ENCODE measurements around the gene KCNH2. TPM values are rescaled to one million over a fixed set of nuclear protein-coding genes. Genes with fewer than 3 reads are reported as not detected.

KCNH2 gene
- total and polyA plus RNA-seq, 10 of the 15 experiments (the other 5 are each of a cell fraction or from before 2014, with no cell fraction given): 0.04 to 0.24 (median 0.17) TPM; not detected in 6

DNA sequence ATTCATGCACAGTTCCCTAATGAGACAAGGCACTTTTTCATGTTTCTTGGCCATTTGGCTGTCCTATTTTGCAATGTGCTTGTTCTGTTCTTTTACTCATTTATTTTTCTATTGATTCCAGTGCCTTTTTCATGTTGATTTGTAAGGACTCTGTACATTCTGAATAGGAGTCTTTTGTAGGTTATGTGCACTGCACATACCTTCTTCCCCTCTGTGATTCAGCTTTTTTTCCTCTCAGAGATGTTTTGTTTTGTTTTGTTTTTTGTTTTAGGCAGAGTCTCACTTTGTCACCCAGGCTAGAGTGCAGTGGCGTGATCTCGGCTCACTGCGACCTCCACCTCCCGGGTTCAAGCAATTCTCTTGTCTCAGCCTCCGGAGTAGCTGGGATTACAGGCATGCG lies 59.7 kb downstream of the KCNH2 start:
- H4K20me1 ChIP-seq (ENCODE audit: control insufficient read depth, insufficient read depth): no peaks in the 10 kb centered on the region
- H3K79me2 ChIP-seq (ENCODE audit: control insufficient read depth, insufficient read depth, low read length): no peaks in the 10 kb centered on the region
- TF ChIP-seq, protein P1, sequence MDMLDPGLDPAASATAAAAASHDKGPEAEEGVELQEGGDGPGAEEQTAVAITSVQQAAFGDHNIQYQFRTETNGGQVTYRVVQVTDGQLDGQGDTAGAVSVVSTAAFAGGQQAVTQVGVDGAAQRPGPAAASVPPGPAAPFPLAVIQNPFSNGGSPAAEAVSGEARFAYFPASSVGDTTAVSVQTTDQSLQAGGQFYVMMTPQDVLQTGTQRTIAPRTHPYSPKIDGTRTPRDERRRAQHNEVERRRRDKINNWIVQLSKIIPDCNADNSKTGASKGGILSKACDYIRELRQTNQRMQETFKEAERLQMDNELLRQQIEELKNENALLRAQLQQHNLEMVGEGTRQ (IDR thresholded peaks at IDR 0.05; ENCODE audit: borderline replicate concordance, low read depth, low read length): no peak
- TF ChIP-seq KLF5 (IDR thresholded peaks at IDR 0.05; ENCODE audit: partially characterized antibody): no peak
- SMC1A ChIA-PET (ENCODE audit: uncharacterized antibody, unreplicated experiment): no interaction called here
- no peak overlapping the region for H3K9ac ChIP-seq (ENCODE audit: control insufficient read depth, insufficient read depth, low read length)
- no peak overlapping the region for H3K4me2 ChIP-seq (ENCODE audit: control insufficient read depth, insufficient read depth)
- in situ Hi-C loops (cut with MboI): no loop called here
- no peak overlapping the region for H3K27ac ChIP-seq (ENCODE audit: control insufficient read depth, insufficient read depth)
- no peak overlapping the region for H3K4me3 ChIP-seq
- no peaks in the 10 kb centered on the region for H3K4me1 ChIP-seq (ENCODE audit: control insufficient read depth, insufficient read depth, low read length)
- ATAC-seq: no peak
- FAIRE-seq: no peak
- no peaks in the 10 kb centered on the region for H3K36me3 ChIP-seq (ENCODE audit: control insufficient read depth in 2 of 2, insufficient read depth in 2 of 2, low read length in 1 of 2)
- H2AFZ ChIP-seq (ENCODE audit: control insufficient read depth, low read depth, low read length): no peak overlapping the region
- no peak for DNase-seq (ENCODE audit: low read depth, low spot score)
- CTCF ChIA-PET: interaction anchor here (2.1 kb wide), 1 partner anchor 20 kb away, joined by 7 read pairs; no protein-coding TSS in a partner anchor
- intact Hi-C loops (cut with micrococcal nuclease; ENCODE audit: unreplicated experiment): no loop called here
- 38% methylated on average over 6 of the region's 6 CpGs for WGBS (ENCODE audit: insufficient coverage, insufficient replicate concordance, low lambda C conversion rate, missing lambda C conversion rate)
- POLR2A ChIA-PET: interaction anchor here (0.5 kb wide), 1 partner anchor 243 kb away, joined by 3 read pairs; no protein-coding TSS in a partner anchor
- no peaks in the 10 kb centered on the region; a peak in 2 of 4 replicates for H3K27me3 ChIP-seq (replicated peaks in 1 of 2; ENCODE audit: control insufficient read depth in 2 of 2, insufficient read depth in 2 of 2, low read length in 1 of 2)
- no peaks in the 10 kb centered on the region for H3K9me3 ChIP-seq (replicated peaks; ENCODE audit: control insufficient read depth, insufficient read depth, low read length)
- BruUV-seq (replicated peaks): no TSS peak
- RAD21 ChIA-PET (ENCODE audit: unreplicated experiment): no interaction called here

DNA sequence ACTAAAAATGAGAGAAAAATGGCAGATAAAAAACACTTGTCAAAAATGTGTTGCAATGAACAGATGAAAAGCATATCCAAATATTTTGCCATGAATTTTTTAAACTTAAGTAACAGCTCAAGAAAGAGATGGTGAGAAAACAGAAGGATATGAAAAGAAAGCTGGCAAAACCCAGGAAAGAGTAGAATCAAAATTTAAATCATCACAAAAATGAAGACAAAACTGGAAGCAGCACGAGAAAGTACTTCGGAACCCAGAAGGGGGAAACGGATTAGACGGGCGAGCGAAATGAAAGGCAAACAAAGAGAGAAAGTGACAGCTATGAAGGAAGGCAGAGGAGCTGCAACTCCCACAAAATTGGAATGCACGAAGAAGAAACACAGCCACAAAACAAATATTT lies 60.2 kb downstream of the KCNH2 start:
- no peaks in the 10 kb centered on the region for H4K20me1 ChIP-seq (ENCODE audit: control insufficient read depth, insufficient read depth)
- H3K27me3 ChIP-seq (replicated peaks in 1 of 2; ENCODE audit: control insufficient read depth in 2 of 2, insufficient read depth in 2 of 2, low read length in 1 of 2): no peaks in the 10 kb centered on the region; a peak in 2 of 4 replicates
- ChIA-PET RAD21 (ENCODE audit: unreplicated experiment) (no interaction called here), CTCF (no interaction called here), SMC1A (ENCODE audit: uncharacterized antibody, unreplicated experiment) (interaction anchor here (0.6 kb wide), 1 partner anchor 548 kb away, joined by 3 read pairs; no protein-coding TSS in a partner anchor), POLR2A (no interaction called here)
- no peak overlapping the region for H2AFZ ChIP-seq (ENCODE audit: control insufficient read depth, low read depth, low read length)
- H3K9me3 ChIP-seq (replicated peaks; ENCODE audit: control insufficient read depth, insufficient read depth, low read length): no peaks in the 10 kb centered on the region
- H3K4me1 ChIP-seq (ENCODE audit: control insufficient read depth, insufficient read depth, low read length): no peaks in the 10 kb centered on the region
- no peaks in the 10 kb centered on the region for H3K79me2 ChIP-seq (ENCODE audit: control insufficient read depth, insufficient read depth, low read length)
- 68% methylated on average over 7 of the region's 7 CpGs for WGBS (ENCODE audit: insufficient coverage, insufficient replicate concordance, low lambda C conversion rate, missing lambda C conversion rate)
- H3K9ac ChIP-seq (ENCODE audit: control insufficient read depth, insufficient read depth, low read length): no peak overlapping the region
- no peak overlapping the region for H3K27ac ChIP-seq (ENCODE audit: control insufficient read depth, insufficient read depth)
- BruUV-seq (replicated peaks): no TSS peak
- no peaks in the 10 kb centered on the region for H3K36me3 ChIP-seq (ENCODE audit: control insufficient read depth in 2 of 2, insufficient read depth in 2 of 2, low read length in 1 of 2)
- H3K4me2 ChIP-seq (ENCODE audit: control insufficient read depth, insufficient read depth): no peak overlapping the region
- ATAC-seq (no peak), DNase-seq (ENCODE audit: low read depth, low spot score) (no peak), FAIRE-seq (no peak)
- H3K4me3 ChIP-seq: no peak overlapping the region
- in situ Hi-C loops (cut with MboI) (no loop called here), intact Hi-C loops (cut with micrococcal nuclease; ENCODE audit: unreplicated experiment) (no loop called here)
- TF ChIP-seq, protein P2, sequence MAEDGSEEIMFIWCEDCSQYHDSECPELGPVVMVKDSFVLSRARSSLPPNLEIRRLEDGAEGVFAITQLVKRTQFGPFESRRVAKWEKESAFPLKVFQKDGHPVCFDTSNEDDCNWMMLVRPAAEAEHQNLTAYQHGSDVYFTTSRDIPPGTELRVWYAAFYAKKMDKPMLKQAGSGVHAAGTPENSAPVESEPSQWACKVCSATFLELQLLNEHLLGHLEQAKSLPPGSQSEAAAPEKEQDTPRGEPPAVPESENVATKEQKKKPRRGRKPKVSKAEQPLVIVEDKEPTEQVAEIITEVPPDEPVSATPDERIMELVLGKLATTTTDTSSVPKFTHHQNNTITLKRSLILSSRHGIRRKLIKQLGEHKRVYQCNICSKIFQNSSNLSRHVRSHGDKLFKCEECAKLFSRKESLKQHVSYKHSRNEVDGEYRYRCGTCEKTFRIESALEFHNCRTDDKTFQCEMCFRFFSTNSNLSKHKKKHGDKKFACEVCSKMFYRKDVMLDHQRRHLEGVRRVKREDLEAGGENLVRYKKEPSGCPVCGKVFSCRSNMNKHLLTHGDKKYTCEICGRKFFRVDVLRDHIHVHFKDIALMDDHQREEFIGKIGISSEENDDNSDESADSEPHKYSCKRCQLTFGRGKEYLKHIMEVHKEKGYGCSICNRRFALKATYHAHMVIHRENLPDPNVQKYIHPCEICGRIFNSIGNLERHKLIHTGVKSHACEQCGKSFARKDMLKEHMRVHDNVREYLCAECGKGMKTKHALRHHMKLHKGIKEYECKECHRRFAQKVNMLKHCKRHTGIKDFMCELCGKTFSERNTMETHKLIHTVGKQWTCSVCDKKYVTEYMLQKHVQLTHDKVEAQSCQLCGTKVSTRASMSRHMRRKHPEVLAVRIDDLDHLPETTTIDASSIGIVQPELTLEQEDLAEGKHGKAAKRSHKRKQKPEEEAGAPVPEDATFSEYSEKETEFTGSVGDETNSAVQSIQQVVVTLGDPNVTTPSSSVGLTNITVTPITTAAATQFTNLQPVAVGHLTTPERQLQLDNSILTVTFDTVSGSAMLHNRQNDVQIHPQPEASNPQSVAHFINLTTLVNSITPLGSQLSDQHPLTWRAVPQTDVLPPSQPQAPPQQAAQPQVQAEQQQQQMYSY (CRISPR knock-in tag; IDR thresholded peaks at IDR 0.05): no peak
- TF ChIP-seq FOS (IDR thresholded peaks at IDR 0.05; ENCODE audit: borderline replicate concordance, extremely low read depth, insufficient read length): no peak
- no peak for TF ChIP-seq SIN3A (IDR thresholded peaks at IDR 0.05; ENCODE audit: low read depth, low read length)
- TF ChIP-seq, protein P3, sequence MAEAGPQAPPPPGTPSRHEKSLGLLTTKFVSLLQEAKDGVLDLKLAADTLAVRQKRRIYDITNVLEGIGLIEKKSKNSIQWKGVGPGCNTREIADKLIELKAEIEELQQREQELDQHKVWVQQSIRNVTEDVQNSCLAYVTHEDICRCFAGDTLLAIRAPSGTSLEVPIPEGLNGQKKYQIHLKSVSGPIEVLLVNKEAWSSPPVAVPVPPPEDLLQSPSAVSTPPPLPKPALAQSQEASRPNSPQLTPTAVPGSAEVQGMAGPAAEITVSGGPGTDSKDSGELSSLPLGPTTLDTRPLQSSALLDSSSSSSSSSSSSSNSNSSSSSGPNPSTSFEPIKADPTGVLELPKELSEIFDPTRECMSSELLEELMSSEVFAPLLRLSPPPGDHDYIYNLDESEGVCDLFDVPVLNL (IDR thresholded peaks at IDR 0.05; ENCODE audit: low read depth, low read length): no peak
- TF ChIP-seq, protein P4, sequence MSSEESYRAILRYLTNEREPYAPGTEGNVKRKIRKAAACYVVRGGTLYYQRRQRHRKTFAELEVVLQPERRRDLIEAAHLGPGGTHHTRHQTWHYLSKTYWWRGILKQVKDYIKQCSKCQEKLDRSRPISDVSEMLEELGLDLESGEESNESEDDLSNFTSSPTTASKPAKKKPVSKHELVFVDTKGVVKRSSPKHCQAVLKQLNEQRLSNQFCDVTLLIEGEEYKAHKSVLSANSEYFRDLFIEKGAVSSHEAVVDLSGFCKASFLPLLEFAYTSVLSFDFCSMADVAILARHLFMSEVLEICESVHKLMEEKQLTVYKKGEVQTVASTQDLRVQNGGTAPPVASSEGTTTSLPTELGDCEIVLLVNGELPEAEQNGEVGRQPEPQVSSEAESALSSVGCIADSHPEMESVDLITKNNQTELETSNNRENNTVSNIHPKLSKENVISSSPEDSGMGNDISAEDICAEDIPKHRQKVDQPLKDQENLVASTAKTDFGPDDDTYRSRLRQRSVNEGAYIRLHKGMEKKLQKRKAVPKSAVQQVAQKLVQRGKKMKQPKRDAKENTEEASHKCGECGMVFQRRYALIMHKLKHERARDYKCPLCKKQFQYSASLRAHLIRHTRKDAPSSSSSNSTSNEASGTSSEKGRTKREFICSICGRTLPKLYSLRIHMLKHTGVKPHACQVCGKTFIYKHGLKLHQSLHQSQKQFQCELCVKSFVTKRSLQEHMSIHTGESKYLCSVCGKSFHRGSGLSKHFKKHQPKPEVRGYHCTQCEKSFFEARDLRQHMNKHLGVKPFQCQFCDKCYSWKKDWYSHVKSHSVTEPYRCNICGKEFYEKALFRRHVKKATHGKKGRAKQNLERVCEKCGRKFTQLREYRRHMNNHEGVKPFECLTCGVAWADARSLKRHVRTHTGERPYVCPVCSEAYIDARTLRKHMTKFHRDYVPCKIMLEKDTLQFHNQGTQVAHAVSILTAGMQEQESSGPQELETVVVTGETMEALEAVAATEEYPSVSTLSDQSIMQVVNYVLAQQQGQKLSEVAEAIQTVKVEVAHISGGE (CRISPR knock-in tag; IDR thresholded peaks at IDR 0.05): no peak
